Esophagus muscularis mucosa (tissue), 4 donors: Measurements from ENCODE around the gene GABPB1.

Source experiments
- CTCF ChIP-seq, 3 experiments: fragments of 200-600 bp in 2 of 3; fragments of 450-650 bp in 1 of 3; sonication (generic) in 2 of 3; IDR thresholded peaks; one replicate each; pipeline ENCODE4 v1.5.1; 2017 to 2019; ENCODE audit warnings: antibody characterized with exemption in 3 of 3, mild to moderate bottlenecking in 2 of 3, moderate library complexity in 1 of 3
- EP300 ChIP-seq: sonication (generic); formaldehyde crosslinking; IDR thresholded peaks from one replicate; pipeline ENCODE4 v1.6.1; 2017; ENCODE audit warnings: antibody characterized with exemption
- POLR2A ChIP-seq: fragments of 450-650 bp; IDR thresholded peaks from one replicate; pipeline ENCODE4 v1.6.1; 2017; ENCODE audit warnings: antibody characterized with exemption, moderate library complexity, mild to moderate bottlenecking, low read depth
- POLR2AphosphoS5 ChIP-seq, 2 donors: sonication (generic); formaldehyde crosslinking; IDR thresholded peaks; one replicate each; pipeline ENCODE4 v1.6.1; 2017; ENCODE audit warnings: antibody characterized with exemption in 2 of 2

GRCh38 chr15:50361756-50362155, 6.8 kb upstream of the GABPB1 start:
- TF ChIP-seq CTCF (IDR thresholded peaks at IDR 0.05) (no peak), POLR2A (no peak), POLR2AphosphoS5 (IDR thresholded peaks at IDR 0.05) (no peak), EP300 (no peak)
